Measurements from ENCODE around the gene RAD51B. TPM values are rescaled to one million over a fixed set of nuclear protein-coding genes. Genes with fewer than 3 reads are reported as not detected.
A peak's percentile ranks its signal among the peaks of the same experiment; 100 is the strongest.

The RAD51B gene
- total and polyA plus RNA-seq, 9 of the 15 experiments (the other 6 are each of a cell fraction or from before 2014, with no cell fraction given) = 8.5 to 17.3 (median 11.3) TPM

DNA sequence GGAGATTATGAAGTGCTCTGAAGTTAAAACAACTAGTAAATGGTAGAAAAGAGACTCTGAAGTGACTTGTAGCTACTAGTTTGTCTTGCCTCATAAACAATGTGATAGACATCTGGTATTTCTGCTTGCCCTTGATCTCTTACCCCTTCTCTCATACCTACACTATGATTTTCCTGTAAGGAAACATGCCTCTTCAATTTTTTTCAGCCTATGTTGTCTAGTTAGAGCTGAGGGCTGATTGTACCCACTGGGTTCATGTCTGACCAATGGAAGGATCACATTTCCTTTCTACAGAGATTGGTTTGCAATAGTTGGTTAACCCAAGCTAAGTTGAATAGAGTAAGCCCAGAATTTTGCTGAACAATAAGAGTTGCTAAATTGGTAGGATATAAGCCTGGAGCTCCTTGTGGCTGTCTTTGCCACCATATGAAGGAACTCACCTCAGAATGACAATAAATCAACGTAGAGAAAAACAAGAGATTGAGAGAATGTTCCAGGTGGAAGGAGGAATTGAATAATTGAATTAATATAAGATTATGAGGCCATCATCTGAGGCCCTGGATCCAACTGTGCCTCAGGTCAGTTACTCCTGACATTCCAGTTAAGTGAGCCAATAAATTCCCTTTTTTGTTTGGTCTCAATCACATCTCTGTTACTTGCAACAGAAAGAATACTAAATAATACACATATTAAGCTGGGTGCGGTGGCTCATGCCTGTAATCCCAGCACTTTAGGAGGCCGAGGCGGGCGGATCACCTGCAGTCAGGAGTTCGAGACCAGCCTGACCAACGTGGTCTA lies 626.9 kb downstream of the RAD51B start:
- no peaks in the 10 kb centered on the region for H3K36me3 ChIP-seq (ENCODE audit: control insufficient read depth, insufficient read depth, low read length)
- no peaks in the 10 kb centered on the region for H4K20me1 ChIP-seq (replicated peaks; ENCODE audit: control insufficient read depth, insufficient read depth, low read length)
- no peak overlapping the region for H3K9ac ChIP-seq (ENCODE audit: insufficient read depth in 1 of 2, low read depth in 2 of 2, low read length in 2 of 2)
- H3K27ac ChIP-seq (ENCODE audit: extremely low read depth, low read depth, low read length) = no peak overlapping the region
- ATAC-seq (no peak), DNase-seq (ENCODE audit: extremely low read depth in 1 of 4, low spot score in 3 of 4) (peak in 1 of 4 experiments; percentile 7), FAIRE-seq (peak; percentile 57)
- no TSS peak for BruUV-seq (replicated peaks)
- H2AFZ ChIP-seq (ENCODE audit: low read depth, low read length) = no peak overlapping the region
- H3K4me3 ChIP-seq = no peak overlapping the region
- POLR2A ChIA-PET = no interaction called here
- no peaks in the 10 kb centered on the region for H3K4me1 ChIP-seq (replicated peaks in 1 of 2; ENCODE audit: control insufficient read depth in 2 of 2, insufficient read depth in 2 of 2, low read length in 2 of 2)
- CTCF ChIA-PET (ENCODE audit: low intra/inter-chr PET ratio) = no interaction called here
- no peaks in the 10 kb centered on the region for H3K79me2 ChIP-seq (ENCODE audit: control insufficient read depth, insufficient read depth, low read length)
- H3K4me2 ChIP-seq (ENCODE audit: insufficient read depth, low read length) = no peak overlapping the region
- intact Hi-C loops (cut with micrococcal nuclease) = no loop called here
- no peaks in the 10 kb centered on the region for H3K9me1 ChIP-seq (ENCODE audit: control insufficient read depth, insufficient read depth, low read length)
- H3K9me3 ChIP-seq (replicated peaks; ENCODE audit: control insufficient read depth, insufficient read depth, low read depth, low read length) = no peaks in the 10 kb centered on the region
- WGBS (ENCODE audit: insufficient coverage, low coverage, missing lambda C conversion rate) = 30% methylated on average over 1 of the region's 7 CpGs
- in situ Hi-C loops (cut with MboI) = no loop called here
- H3K27me3 ChIP-seq (ENCODE audit: control insufficient read depth in 2 of 2, insufficient read depth in 2 of 2, low read length in 2 of 2) = no peaks in the 10 kb centered on the region
- TF ChIP-seq MIER1 (IDR thresholded peaks at IDR 0.05; ENCODE audit: low read depth) (no peak), SPI1 (IDR thresholded peaks at IDR 0.05; ENCODE audit: borderline replicate concordance, low read depth, low read length) (no peak), ZNF830 (CRISPR knock-in tag; IDR thresholded peaks at IDR 0.05) (no peak), RBM14 (IDR thresholded peaks at IDR 0.05; ENCODE audit: borderline replicate concordance, insufficient read depth, low read depth, low read length) (no peak), GATA2 (CRISPR knock-in tag; IDR thresholded peaks at IDR 0.05) (no peak), SIX5 (IDR thresholded peaks at IDR 0.05; ENCODE audit: borderline replicate concordance in 1 of 2, insufficient read depth in 1 of 2, low read depth in 1 of 2, low read length in 2 of 2) (no peak), ZBTB1 (CRISPR knock-in tag; IDR thresholded peaks at IDR 0.05; ENCODE audit: borderline replicate concordance, low read depth) (no peak), ZNF707 (CRISPR knock-in tag; conservative IDR thresholded peaks at IDR 0.05) (no peak)
- TF ChIP-seq, protein P1, sequence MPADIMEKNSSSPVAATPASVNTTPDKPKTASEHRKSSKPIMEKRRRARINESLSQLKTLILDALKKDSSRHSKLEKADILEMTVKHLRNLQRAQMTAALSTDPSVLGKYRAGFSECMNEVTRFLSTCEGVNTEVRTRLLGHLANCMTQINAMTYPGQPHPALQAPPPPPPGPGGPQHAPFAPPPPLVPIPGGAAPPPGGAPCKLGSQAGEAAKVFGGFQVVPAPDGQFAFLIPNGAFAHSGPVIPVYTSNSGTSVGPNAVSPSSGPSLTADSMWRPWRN (IDR thresholded peaks at IDR 0.05; ENCODE audit: low read depth) = no peak
- TF ChIP-seq, protein P2, sequence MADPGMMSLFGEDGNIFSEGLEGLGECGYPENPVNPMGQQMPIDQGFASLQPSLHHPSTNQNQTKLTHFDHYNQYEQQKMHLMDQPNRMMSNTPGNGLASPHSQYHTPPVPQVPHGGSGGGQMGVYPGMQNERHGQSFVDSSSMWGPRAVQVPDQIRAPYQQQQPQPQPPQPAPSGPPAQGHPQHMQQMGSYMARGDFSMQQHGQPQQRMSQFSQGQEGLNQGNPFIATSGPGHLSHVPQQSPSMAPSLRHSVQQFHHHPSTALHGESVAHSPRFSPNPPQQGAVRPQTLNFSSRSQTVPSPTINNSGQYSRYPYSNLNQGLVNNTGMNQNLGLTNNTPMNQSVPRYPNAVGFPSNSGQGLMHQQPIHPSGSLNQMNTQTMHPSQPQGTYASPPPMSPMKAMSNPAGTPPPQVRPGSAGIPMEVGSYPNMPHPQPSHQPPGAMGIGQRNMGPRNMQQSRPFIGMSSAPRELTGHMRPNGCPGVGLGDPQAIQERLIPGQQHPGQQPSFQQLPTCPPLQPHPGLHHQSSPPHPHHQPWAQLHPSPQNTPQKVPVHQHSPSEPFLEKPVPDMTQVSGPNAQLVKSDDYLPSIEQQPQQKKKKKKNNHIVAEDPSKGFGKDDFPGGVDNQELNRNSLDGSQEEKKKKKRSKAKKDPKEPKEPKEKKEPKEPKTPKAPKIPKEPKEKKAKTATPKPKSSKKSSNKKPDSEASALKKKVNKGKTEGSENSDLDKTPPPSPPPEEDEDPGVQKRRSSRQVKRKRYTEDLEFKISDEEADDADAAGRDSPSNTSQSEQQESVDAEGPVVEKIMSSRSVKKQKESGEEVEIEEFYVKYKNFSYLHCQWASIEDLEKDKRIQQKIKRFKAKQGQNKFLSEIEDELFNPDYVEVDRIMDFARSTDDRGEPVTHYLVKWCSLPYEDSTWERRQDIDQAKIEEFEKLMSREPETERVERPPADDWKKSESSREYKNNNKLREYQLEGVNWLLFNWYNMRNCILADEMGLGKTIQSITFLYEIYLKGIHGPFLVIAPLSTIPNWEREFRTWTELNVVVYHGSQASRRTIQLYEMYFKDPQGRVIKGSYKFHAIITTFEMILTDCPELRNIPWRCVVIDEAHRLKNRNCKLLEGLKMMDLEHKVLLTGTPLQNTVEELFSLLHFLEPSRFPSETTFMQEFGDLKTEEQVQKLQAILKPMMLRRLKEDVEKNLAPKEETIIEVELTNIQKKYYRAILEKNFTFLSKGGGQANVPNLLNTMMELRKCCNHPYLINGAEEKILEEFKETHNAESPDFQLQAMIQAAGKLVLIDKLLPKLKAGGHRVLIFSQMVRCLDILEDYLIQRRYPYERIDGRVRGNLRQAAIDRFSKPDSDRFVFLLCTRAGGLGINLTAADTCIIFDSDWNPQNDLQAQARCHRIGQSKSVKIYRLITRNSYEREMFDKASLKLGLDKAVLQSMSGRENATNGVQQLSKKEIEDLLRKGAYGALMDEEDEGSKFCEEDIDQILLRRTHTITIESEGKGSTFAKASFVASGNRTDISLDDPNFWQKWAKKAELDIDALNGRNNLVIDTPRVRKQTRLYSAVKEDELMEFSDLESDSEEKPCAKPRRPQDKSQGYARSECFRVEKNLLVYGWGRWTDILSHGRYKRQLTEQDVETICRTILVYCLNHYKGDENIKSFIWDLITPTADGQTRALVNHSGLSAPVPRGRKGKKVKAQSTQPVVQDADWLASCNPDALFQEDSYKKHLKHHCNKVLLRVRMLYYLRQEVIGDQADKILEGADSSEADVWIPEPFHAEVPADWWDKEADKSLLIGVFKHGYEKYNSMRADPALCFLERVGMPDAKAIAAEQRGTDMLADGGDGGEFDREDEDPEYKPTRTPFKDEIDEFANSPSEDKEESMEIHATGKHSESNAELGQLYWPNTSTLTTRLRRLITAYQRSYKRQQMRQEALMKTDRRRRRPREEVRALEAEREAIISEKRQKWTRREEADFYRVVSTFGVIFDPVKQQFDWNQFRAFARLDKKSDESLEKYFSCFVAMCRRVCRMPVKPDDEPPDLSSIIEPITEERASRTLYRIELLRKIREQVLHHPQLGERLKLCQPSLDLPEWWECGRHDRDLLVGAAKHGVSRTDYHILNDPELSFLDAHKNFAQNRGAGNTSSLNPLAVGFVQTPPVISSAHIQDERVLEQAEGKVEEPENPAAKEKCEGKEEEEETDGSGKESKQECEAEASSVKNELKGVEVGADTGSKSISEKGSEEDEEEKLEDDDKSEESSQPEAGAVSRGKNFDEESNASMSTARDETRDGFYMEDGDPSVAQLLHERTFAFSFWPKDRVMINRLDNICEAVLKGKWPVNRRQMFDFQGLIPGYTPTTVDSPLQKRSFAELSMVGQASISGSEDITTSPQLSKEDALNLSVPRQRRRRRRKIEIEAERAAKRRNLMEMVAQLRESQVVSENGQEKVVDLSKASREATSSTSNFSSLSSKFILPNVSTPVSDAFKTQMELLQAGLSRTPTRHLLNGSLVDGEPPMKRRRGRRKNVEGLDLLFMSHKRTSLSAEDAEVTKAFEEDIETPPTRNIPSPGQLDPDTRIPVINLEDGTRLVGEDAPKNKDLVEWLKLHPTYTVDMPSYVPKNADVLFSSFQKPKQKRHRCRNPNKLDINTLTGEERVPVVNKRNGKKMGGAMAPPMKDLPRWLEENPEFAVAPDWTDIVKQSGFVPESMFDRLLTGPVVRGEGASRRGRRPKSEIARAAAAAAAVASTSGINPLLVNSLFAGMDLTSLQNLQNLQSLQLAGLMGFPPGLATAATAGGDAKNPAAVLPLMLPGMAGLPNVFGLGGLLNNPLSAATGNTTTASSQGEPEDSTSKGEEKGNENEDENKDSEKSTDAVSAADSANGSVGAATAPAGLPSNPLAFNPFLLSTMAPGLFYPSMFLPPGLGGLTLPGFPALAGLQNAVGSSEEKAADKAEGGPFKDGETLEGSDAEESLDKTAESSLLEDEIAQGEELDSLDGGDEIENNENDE (IDR thresholded peaks at IDR 0.05; ENCODE audit: low read depth, low read length) = no peak

Data from K562 (cell line).